GM18505 (cell line): ENCODE measurements around the gene PLCH2.
"Not testable (repeated sequence)": the region's sequence is repeated elsewhere in the genome, so short reads cannot be mapped to it uniquely, and the experiment has no call there.

Experiments used
- ATAC-seq: cut with Tn5 transposase; IDR thresholded peaks from one replicate; pipeline ENCODE4 v1.9.1; 2021; ENCODE audit not compliant: unreplicated experiment
- POLR2A ChIP-seq: IDR thresholded peaks from 4 replicates; pipeline ENCODE4 v1.6.1; 2011; ENCODE audit warnings: borderline replicate concordance; ENCODE audit not compliant: insufficient read depth, insufficient read length; ENCODE audit errors: extremely low read depth

The PLCH2 gene

DNA sequence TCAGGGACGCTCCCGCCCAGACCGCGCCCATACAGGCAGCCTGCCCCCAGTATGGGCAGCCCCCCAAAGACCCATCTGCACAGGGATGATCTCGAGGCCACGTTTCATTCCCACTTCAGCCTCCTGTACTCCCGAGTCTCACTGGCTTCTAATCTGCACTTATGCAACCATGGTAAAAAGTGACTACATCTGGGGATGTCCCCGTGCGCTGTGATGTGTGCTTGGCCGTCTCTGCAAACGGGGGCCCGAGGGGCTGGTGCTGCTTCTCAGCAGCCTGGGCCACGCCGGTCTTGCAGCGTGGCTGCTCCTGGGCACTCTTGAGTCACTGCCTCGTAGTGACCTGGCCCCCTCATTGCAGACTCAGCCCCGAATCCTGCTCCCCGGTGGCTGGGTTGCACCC is 17.4 kb upstream of the PLCH2 start:
- TF ChIP-seq POLR2A = no peak
- ATAC-seq = no peak

DNA sequence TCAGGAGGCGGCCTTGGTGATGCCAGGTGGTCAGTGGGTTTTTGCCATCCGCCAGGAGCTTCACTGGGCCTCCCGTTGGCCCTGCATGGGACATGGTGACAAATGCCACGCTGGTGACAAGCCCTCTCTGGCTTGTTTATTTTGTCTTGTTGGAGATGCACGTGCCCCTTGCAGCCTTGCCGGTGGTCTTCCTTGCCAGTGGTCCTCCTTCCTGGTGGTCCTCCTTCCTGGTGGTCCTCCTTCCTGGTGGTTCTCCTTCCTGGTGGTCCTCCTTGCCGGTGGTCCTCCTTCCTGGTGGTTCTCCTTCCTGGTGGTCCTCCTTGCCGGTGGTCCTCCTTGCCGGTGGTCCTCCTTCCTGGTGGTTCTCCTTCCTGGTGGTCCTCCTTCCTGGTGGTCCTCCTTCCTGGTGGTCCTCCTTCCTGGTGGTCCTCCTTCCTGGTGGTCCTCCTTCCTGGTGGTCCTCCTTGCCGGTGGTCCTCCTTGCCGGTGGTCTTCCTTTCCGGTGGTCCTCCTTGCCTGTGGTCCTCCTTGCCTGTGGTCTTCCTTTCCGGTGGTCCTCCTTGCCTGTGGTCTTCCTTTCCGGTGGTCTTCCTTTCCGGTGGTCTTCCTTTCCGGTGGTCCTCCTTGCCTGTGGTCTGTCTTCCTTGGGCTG is 16.9 kb upstream of the PLCH2 start:
- not testable (repeated sequence) for ATAC-seq

DNA sequence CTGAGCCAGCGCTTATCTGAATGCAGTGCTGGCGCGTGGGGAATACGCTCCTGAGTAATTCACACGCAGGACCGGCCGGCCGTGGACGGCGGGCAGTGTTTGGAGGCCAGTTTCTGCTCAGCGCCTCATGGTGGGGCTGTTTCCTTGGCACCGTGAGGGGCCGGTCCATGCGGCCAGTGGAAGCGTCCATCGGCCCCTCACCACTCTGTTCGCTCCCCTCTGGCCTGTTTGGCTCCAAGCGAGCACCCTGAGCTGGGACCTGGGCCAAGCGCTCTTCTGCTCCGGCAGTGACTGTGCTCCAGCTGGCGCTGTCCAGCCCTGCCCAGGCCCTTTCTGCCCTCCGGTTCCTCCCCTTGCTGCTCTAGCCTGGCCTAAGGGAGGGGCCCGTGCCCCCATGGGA is 16.3 kb upstream of the PLCH2 start:
- no peak for TF ChIP-seq POLR2A
- no peak for ATAC-seq

DNA sequence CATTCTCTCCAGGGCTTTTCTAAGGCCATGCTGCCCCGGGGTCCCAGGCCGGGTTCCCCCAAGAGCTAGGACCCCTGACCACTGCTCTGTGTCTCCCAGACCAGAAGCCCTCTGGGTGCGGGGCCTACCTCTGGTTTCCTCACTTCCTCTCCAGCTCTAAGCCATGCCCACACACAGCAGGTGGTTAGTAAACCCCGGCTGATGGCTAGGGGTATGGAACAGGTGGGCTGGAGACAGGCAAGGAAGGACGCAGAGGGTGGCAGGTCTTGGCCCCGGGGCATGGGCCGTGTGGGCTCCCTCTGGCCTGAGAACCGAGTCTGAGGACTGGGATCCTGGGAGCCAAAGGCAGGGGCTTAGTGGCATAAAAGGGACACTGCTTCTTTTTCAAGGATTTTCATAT is 15.9 kb upstream of the PLCH2 start:
- ATAC-seq = no peak

DNA sequence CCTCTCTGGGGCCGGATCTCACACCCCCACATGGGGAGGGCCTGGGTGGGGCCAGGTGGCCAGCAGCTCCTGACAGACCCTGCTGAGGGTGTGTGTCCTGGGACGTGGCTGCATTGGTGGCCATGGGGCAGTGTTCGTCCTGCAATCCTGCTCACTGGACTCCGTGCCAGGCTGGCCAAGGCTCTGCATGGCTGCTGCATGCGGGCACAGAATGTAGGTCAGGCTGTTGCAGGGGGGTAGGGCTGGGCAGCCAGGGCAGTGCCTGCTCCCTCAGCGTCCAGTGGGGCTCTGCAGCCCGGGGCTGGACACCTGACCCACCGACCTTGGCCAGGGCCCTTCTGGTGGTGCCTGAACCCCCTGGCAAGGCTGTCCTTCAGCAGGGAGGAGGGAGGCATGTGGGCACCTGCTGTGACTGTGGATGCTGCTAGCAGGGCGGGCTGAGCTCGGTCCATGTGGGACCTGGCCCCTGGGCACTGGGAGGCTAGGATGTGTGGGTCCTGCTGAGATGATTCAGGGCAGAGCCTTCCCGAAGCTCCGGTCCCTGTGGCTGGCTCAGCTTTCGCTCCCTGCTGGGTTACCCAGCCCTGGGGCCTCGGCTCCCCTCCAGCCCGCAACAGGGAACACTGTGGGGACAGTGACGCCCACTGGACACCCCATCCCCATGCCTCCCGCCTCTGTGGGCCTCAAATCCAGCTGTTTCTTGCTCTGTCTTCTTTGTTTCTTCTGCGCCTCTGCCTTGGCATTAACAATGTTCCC is 14.9 kb upstream of the PLCH2 start:
- ATAC-seq = no peak
- TF ChIP-seq POLR2A = no peak

More for the DNA sequence above, 15.9 kb upstream of the PLCH2 start:
- TF ChIP-seq POLR2A = no peak

DNA sequence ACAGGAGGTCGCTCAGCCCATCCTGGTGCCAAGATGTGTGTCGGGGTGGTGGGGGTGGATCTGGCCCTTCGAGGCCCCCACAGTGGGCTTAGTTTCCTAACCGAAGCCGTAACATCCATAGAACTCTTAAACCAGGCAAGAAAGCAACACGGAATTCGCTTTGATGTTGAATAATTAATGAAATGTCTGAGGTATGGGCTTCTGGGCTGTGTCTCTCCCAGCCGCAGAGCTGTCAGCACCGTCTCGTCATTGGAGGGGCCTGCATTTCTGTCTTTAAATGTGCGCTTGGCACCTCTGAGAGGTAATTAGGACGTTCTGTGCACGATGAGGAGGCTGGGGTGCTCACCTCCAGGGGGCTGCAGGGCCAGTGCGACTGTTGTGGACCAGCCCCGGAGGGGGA is 13.3 kb upstream of the PLCH2 start:
- no peak for TF ChIP-seq POLR2A
- no peak for ATAC-seq

DNA sequence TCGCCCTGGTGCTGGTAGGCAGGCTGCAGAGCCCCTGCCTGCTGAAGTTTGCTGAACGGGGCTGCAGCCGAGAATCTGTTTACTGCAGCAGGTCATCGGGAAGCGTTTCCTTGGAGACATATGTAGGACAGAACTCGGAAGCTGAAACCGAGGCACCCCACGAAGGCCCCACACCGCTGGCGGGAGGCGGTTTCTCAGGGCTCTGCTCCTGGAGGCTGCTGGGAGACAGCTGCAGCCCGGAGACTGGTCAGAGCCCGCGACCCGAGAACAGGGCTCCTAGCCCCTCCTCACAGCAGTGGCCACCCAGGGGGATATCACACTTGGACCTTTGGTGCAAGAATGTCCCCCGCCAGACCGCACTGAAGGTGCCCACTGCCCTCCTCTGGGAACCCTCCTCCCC is 12.7 kb upstream of the PLCH2 start:
- ATAC-seq = no peak

DNA sequence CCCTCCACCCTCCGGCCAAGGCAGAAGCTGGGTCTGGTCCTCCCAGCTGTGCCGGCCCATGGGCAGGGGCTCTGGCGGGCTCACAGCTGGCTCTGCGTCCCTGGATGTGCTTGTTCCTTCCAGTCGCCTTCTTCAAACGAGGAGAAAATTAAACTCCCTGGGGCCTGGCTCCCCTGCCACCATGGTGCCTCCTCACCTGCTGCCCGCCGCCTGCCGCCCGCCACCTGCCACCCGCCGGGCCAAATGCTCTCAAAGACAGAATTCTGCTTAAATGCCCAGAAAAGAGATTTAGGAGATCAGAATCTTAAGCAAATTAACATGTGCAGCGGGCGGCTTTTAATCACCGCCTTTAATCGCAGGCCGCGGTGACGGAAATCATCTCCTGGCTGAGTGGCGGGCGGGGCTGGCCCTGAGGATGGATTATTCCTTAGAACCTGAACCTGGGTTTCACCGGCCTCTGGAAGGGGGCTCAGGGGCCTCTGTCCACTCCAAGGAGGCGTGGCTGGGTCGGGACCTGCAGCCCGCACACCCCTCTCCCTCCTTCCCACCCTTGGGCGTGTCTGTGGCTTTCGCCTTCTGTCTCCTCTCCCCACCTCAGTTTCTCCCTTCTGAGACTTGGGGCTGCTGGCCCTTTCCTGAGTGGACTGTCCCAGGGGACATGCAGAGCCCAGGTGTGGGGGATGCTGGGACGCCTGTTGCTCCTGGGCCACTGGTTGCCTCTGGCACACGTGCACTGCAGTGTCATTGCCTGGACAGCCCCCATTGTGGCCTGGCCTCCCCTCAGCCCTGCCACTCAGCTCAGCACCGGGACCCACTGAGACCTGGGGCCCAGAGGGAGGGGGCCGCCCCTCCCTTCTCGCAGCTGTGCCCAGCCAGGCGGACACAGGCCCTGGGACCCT is 10.5 kb upstream of the PLCH2 start:
- ATAC-seq = no peak
- no peak for TF ChIP-seq POLR2A

More for the DNA sequence above, 12.7 kb upstream of the PLCH2 start:
- TF ChIP-seq POLR2A = no peak

DNA sequence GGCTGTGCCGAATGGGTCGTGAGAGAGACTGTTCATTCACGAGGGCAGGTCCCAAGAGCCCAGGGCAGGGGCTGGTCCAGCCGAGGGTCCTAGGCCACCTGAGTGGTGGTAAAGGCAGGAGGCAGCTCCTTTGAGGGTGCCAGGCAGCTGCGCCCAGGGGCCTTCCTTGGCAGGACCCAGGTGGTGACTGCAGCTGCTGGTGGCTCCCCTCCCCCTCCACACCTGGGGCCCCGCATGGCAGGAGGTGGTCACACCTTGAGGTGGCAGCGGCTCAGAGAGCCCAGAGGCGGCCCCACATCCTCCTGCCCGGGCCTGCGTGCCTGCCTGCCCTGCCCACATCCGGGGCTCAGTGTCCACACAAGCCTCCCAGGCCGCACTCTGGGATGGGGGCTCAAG is 9.8 kb upstream of the PLCH2 start:
- TF ChIP-seq POLR2A = no peak
- no peak for ATAC-seq

DNA sequence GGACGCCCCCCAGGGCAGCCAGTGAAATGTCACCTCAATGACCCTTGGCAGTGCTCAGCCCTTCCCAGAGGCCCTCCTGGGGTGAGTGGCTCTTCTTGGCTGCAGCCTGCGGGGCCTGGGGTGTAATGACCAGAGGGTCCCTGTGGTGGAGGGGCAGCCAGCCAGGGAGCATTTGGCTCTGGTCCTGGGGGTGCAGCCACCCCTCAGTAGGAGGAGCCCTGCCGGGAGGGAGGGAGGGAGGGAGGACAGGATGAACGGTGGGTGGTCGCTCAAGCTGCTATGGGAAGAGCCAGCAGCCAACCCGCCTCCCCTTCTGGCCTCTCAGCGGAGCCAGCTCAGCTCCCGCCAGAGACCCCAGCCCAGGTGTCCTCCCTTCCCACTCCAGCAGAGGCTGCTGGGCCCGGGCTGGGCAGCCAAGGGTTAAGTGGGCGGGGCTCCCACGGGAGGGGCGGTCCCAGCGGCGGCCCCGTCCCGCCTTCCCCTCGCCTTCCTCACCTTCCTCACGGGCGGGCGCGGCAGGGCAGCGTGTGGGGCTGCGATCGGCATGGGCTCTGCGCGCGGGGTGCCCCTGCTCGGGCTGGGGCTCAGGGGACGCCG is 9.0 kb upstream of the PLCH2 start:
- no peak for TF ChIP-seq POLR2A
- no peak for ATAC-seq

DNA sequence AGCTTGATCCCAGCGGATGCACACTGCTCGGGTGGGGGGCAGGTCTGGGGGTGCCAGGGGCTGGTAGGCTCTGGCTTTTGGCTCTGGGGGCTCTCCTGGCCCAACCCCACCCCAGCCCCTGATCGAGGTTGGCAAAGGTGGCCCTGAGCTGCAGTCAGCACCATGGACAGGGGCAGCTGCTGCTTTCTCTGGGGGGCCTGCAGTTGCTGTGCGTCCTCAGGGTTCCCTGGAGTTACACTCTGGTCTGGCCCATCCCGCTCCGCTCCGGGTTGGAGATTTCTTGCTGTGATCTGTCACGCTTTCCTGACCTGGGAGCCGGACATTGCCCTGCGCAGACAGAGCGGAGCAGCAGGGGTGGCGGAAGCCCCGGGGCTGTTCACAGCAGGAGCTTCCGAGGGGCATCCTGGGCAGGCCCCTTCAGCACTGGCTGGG is 8.0 kb upstream of the PLCH2 start:
- ATAC-seq = no peak
- TF ChIP-seq POLR2A = no peak

DNA sequence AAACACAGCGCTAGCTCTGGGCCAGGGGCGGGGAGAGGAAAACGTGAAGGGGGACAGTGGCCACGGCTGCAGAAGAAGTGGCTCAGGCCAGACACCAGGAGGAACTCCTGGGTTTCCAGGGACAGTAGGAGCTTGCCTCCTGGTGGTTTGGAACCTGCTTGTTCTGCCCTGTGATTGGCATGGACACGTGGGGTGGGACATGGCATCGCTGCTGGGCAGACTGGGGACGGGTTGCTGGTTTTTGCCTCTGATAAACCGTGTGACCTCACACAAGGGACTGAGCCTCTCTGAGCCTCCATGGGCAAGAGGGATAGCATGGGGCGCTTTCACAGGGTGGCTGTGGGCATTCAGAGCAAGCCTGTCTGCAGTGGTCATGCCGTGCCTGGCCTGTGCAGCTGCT is 7.5 kb upstream of the PLCH2 start:
- ATAC-seq = no peak
- TF ChIP-seq POLR2A = no peak

DNA sequence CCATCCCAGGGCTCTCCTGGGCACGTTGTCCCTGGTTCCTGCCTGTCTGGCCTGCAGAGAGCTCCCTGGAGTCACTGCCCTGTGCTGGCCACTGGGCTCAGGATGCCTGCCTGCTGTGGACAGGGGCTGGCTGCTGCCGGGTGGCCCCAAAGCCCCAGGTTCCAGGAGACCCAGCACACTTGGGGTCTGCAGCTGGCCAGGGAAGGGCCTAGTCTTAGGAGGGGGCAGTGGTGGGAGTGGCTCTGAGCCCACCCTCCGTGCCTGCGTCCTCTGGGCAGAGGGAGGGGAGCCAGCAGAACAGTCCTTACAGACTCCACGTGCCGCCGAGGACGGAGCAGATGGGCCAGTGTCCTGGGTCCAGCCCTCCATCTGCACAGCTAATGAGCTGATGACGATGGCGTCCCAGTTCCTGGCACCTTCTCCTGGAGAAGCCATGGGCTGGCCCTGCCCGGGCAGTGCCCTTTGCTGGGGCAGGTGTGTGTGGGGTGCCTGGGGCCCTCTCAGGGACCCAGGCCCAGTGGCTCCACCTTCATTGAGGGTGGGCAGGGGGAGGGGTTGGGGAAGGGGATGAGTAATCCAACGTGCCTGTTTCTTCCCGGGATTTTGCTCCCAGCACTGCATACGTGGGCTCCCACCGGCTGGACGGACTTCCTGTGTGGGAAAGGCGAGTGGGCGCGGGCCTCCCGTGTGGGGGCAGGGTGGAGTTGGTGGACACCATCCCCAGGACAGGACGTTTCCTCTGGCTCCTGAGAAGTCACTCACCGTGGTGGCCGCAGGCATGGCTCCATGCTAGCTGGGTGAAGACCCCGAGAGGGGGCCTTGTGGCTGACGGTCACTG is 6.8 kb upstream of the PLCH2 start:
- no peak for ATAC-seq
- no peak for TF ChIP-seq POLR2A
